Activated CD4-positive, alpha-beta memory T cell treated with anti-CD3 and anti-CD28 coated beads, Interleukin-2, amount 10 ng/mL, durations not matched to agents 7 days and 5 days (primary cell): ENCODE measurements around the gene YBX2. TPM values are rescaled to one million over a fixed set of nuclear protein-coding genes. Genes with fewer than 3 reads are reported as not detected.

Experiments used
- CTCF ChIA-PET: fragments of 350-600 bp; sonication (Branson Sonifier 250); formaldehyde crosslinking; loops from one replicate; lab custom pipeline; 2021; ENCODE audit warnings: antibody characterized with exemption, inconsistent platforms; lab: Charles Lee
- POLR2A ChIA-PET: fragments of 350-600 bp; sonication (Branson Sonifier 250); formaldehyde crosslinking; loops from one replicate; lab custom pipeline; 2021; ENCODE audit warnings: antibody characterized with exemption; lab: Charles Lee
- DNase-seq: peaks from one replicate; pipeline ENCODE4 v3.0.0-alpha.2; 2020
- H3K27ac Mint-ChIP-seq: one replicate; pipeline ENCODE4 v1.8.0; 2021; ENCODE audit warnings: mild to moderate bottlenecking, mixed read lengths
- H3K27me3 Mint-ChIP-seq: one replicate; pipeline ENCODE4 v1.8.0; 2021; ENCODE audit warnings: mixed read lengths
- H3K36me3 Mint-ChIP-seq: one replicate; pipeline ENCODE4 v1.8.0; 2021; ENCODE audit warnings: low read depth, mixed read lengths
- H3K4me1 Mint-ChIP-seq: one replicate; pipeline ENCODE4 v1.8.0; 2021; ENCODE audit warnings: mixed read lengths
- H3K4me3 Mint-ChIP-seq: one replicate; pipeline ENCODE4 v1.8.0; 2021; ENCODE audit warnings: mild to moderate bottlenecking, mixed read lengths
- H3K9me3 Mint-ChIP-seq: one replicate; pipeline ENCODE4 v1.8.0; 2021; ENCODE audit warnings: mixed read lengths
- total RNA-seq, 2 experiments: library from RNA; stranded (reverse); gene quantifications; one replicate each; pipeline ENCODE4 v1.2.3, GENCODE V29; 2021

YBX2 gene
- total RNA-seq, 2 experiments from 2014 or later, result 1.5 to 1.6 TPM

GRCh38 chr17:7258731-7259554 lies 35.5 kb downstream of the YBX2 start:
- H3K9me3 Mint-ChIP-seq, result no peaks in the 10 kb centered on the region
- POLR2A ChIA-PET, result interaction anchor here (0.6 to 1.6 kb wide), 4 partner anchors 22 to 144 kb away, joined by 3 to 6 read pairs (median 3); partner anchors contain the start of genes ACADVL, DLG4 and DVL2
- H3K4me3 Mint-ChIP-seq, result no peak overlapping the region
- peaks cover 21% of the 10 kb centered on the region for H3K27me3 Mint-ChIP-seq
- CTCF ChIA-PET, result interaction anchor here (2.0 kb wide), 1 partner anchor 38 kb away, joined by 5 read pairs; no protein-coding TSS in a partner anchor
- no peak for DNase-seq
- H3K36me3 Mint-ChIP-seq, result peaks cover 31% of the 10 kb centered on the region
- H3K4me1 Mint-ChIP-seq, result peaks cover 28% of the 10 kb centered on the region
- no peak overlapping the region for H3K27ac Mint-ChIP-seq

- no peak overlapping the region for H3K4me3 Mint-ChIP-seq
- POLR2A ChIA-PET, result interaction anchor here (0.8 to 1.6 kb wide), 4 partner anchors 9 to 227 kb away, joined by 3 to 6 read pairs (median 4); partner anchors contain the start of genes ACADVL, DLG4, PHF23 and POLR2A
- H3K27me3 Mint-ChIP-seq, result peaks cover 3% of the 10 kb centered on the region
- H3K4me1 Mint-ChIP-seq, result peaks cover 25% of the 10 kb centered on the region
- H3K27ac Mint-ChIP-seq, result no peak overlapping the region
- CTCF ChIA-PET, result interaction anchor here (0.7 to 1.5 kb wide), 2 partner anchors 17 to 39 kb away, joined by 4 read pairs; partner anchors contain the start of gene PHF23
- no peak for DNase-seq
- H3K9me3 Mint-ChIP-seq, result no peaks in the 10 kb centered on the region
- H3K36me3 Mint-ChIP-seq, result peaks cover 45% of the 10 kb centered on the region
These were observed 37.5 kb downstream of the YBX2 start for GRCh38 chr17:7256766-7257456.

GRCh38 chr17:7254511-7254910 lies 39.9 kb downstream of the YBX2 start:
- Mint-ChIP-seq H3K9me3 (no peaks in the 10 kb centered on the region), H3K4me1 (peaks cover 32% of the 10 kb centered on the region), H3K36me3 (peaks cover 53% of the 10 kb centered on the region), H3K27me3 (no peaks in the 10 kb centered on the region), H3K4me3 (no peak overlapping the region), H3K27ac (no peak overlapping the region)
- POLR2A ChIA-PET, result no interaction called here
- no peak for DNase-seq
- CTCF ChIA-PET, result no interaction called here

- peaks cover 44% of the 10 kb centered on the region for H3K4me1 Mint-ChIP-seq
These were observed 41.4 kb downstream of the YBX2 start for GRCh38 chr17:7253082-7253481.

GRCh38 chr17:7252176-7253043 lies 42.0 kb downstream of the YBX2 start, which contains the start of gene ELP5:
TSS of gene ELP5 (plus strand) at chr17:7252215. CDS start at chr17:7252551, 336 bp downstream.
- peak; percentile 93 for DNase-seq
- ChIA-PET POLR2A (interaction anchor here (1.3 to 3.9 kb wide), 4 partner anchors 12 to 63 kb away, joined by 4 to 74 read pairs (median 8); partner anchors contain the start of genes ACADVL, DVL2, GABARAP and GPS2), CTCF (interaction anchor here (1.0 kb wide), 1 partner anchor 32 kb away, joined by 3 read pairs; no protein-coding TSS in a partner anchor)
- Mint-ChIP-seq H3K4me1 (peaks cover 46% of the 10 kb centered on the region), H3K9me3 (no peaks in the 10 kb centered on the region), H3K27me3 (no peaks in the 10 kb centered on the region), H3K4me3 (peak within 1 kb of the TSS; percentile 91), H3K27ac (peak within 1 kb of the TSS; percentile 97), H3K36me3 (peaks cover 49% of the 10 kb centered on the region)

More at GRCh38 chr17:7253082-7253481, 41.4 kb downstream of the YBX2 start:
- Mint-ChIP-seq H3K36me3 (peaks cover 51% of the 10 kb centered on the region), H3K27me3 (no peaks in the 10 kb centered on the region), H3K9me3 (no peaks in the 10 kb centered on the region), H3K4me3 (peak overlapping the region; percentile 91), H3K27ac (peak overlapping the region; percentile 97)
- no peak for DNase-seq
- ChIA-PET CTCF (no interaction called here), POLR2A (no interaction called here)

- peaks cover 49% of the 10 kb centered on the region for H3K36me3 Mint-ChIP-seq
These were observed 42.7 kb downstream of the YBX2 start, which contains the start of gene CTDNEP1 for GRCh38 chr17:7251661-7252175. TSS of gene CTDNEP1 (minus strand) at chr17:7251734. CDS start at chr17:7251296, 438 bp downstream.

GRCh38 chr17:7250695-7251627 lies 43.5 kb downstream of the YBX2 start:
- CTCF ChIA-PET, result interaction anchor here (0.9 to 1.6 kb wide), 5 partner anchors 8 to 46 kb away, joined by 3 to 4 read pairs (median 3); partner anchors contain the start of genes GABARAP and SLC2A4

More at GRCh38 chr17:7251661-7252175, 42.7 kb downstream of the YBX2 start, which contains the start of gene CTDNEP1:
- peak within 1 kb of the TSS; percentile 97 for H3K27ac Mint-ChIP-seq
- H3K9me3 Mint-ChIP-seq, result no peaks in the 10 kb centered on the region
- H3K27me3 Mint-ChIP-seq, result no peaks in the 10 kb centered on the region
- peak; percentile 99 for DNase-seq
- ChIA-PET POLR2A (interaction anchor here (0.6 to 3.9 kb wide), 8 partner anchors 11 to 216 kb away, joined by 4 to 74 read pairs (median 4); partner anchors contain the start of genes ACADVL, ACAP1, DVL2 and GABARAP), CTCF (interaction anchor here (0.9 to 1.6 kb wide), 4 partner anchors 9 to 45 kb away, joined by 3 to 4 read pairs (median 3); partner anchors contain the start of genes GABARAP and SLC2A4)
- H3K4me3 Mint-ChIP-seq, result peak within 1 kb of the TSS; percentile 91
- peaks cover 48% of the 10 kb centered on the region for H3K4me1 Mint-ChIP-seq

GRCh38 chr17:7249830-7250229 lies 44.6 kb downstream of the YBX2 start:
- POLR2A ChIA-PET, result interaction anchor here (1.3 to 3.9 kb wide), 5 partner anchors 9 to 87 kb away, joined by 4 to 74 read pairs (median 7); partner anchors contain the start of genes ACADVL, ACAP1, DVL2 and GABARAP

More at GRCh38 chr17:7250695-7251627, 43.5 kb downstream of the YBX2 start:
- peaks cover 54% of the 10 kb centered on the region for H3K4me1 Mint-ChIP-seq
- H3K9me3 Mint-ChIP-seq, result no peaks in the 10 kb centered on the region
- H3K36me3 Mint-ChIP-seq, result peaks cover 52% of the 10 kb centered on the region
- peak overlapping the region; percentile 89 for H3K27ac Mint-ChIP-seq
- no peaks in the 10 kb centered on the region for H3K27me3 Mint-ChIP-seq
- POLR2A ChIA-PET, result interaction anchor here (0.6 to 3.9 kb wide), 9 partner anchors 10 to 215 kb away, joined by 4 to 74 read pairs (median 5); partner anchors contain the start of genes ACADVL, ACAP1, DVL2 and GABARAP
- no peak for DNase-seq
- H3K4me3 Mint-ChIP-seq, result peak overlapping the region; percentile 91

GRCh38 chr17:7249214-7249613 lies 45.2 kb downstream of the YBX2 start:
- no peak for DNase-seq
- H3K27ac Mint-ChIP-seq, result peak overlapping the region; percentile 89
- CTCF ChIA-PET, result interaction anchor here (1.4 to 1.7 kb wide), 2 partner anchors 29 to 47 kb away, joined by 3 to 5 read pairs; no protein-coding TSS in a partner anchor
- POLR2A ChIA-PET, result interaction anchor here (1.3 to 3.9 kb wide), 4 partner anchors 8 to 87 kb away, joined by 4 to 74 read pairs (median 6); partner anchors contain the start of genes ACAP1, DVL2, GABARAP and PHF23
- no peaks in the 10 kb centered on the region for H3K27me3 Mint-ChIP-seq
- H3K36me3 Mint-ChIP-seq, result peaks cover 52% of the 10 kb centered on the region
- H3K4me1 Mint-ChIP-seq, result peaks cover 57% of the 10 kb centered on the region
- H3K9me3 Mint-ChIP-seq, result no peaks in the 10 kb centered on the region
- peak overlapping the region; percentile 91 for H3K4me3 Mint-ChIP-seq

More at GRCh38 chr17:7249830-7250229, 44.6 kb downstream of the YBX2 start:
- CTCF ChIA-PET, result interaction anchor here (0.7 to 1.7 kb wide), 3 partner anchors 29 to 463 kb away, joined by 3 to 5 read pairs (median 3); no protein-coding TSS in a partner anchor
- Mint-ChIP-seq H3K4me1 (peaks cover 54% of the 10 kb centered on the region), H3K27me3 (no peaks in the 10 kb centered on the region), H3K36me3 (peaks cover 53% of the 10 kb centered on the region), H3K4me3 (peak overlapping the region; percentile 91), H3K27ac (peak overlapping the region; percentile 89), H3K9me3 (no peaks in the 10 kb centered on the region)
- DNase-seq, result no peak

- Mint-ChIP-seq H3K27ac (peak overlapping the region; percentile 34), H3K9me3 (no peaks in the 10 kb centered on the region), H3K36me3 (peaks cover 52% of the 10 kb centered on the region), H3K27me3 (no peaks in the 10 kb centered on the region), H3K4me1 (peaks cover 55% of the 10 kb centered on the region), H3K4me3 (peak overlapping the region; percentile 91)
- ChIA-PET CTCF (interaction anchor here (1.7 kb wide), 1 partner anchor 28 kb away, joined by 5 read pairs; no protein-coding TSS in a partner anchor), POLR2A (interaction anchor here (1.3 to 3.9 kb wide), 3 partner anchors 8 to 35 kb away, joined by 4 to 74 read pairs (median 7); partner anchors contain the start of genes DVL2, GABARAP and PHF23)
- no peak for DNase-seq
These were observed 45.6 kb downstream of the YBX2 start for GRCh38 chr17:7248796-7249195.
